CD4-positive, alpha-beta T cell treated with Interleukin-17A for 1 hour (primary cell): ENCODE measurements around the gene FLG.
"Not testable (repeated sequence)": the region's sequence is repeated elsewhere in the genome, so short reads cannot be mapped to it uniquely, and the experiment has no call there.

Source experiments
- DNase-seq: peaks from one replicate; pipeline ENCODE4 v3.0.0-alpha.2; 2020

FLG gene

GRCh38 chr1:152256394-152256793 is 68.6 kb downstream of the FLG start:
- DNase-seq: not testable (repeated sequence)
